H1 (cell line): ENCODE results near the gene RPS6KC1. TPM values are rescaled to one million over a fixed set of nuclear protein-coding genes. Genes with fewer than 3 reads are reported as not detected.
A peak's percentile ranks its signal among the peaks of the same experiment; 100 is the strongest.

Experiments used
- CTCF ChIA-PET: fragments of 300-600 bp; sonication (Branson Sonifier 250); formaldehyde crosslinking; loops from one replicate; lab custom pipeline; 2021; ENCODE audit not compliant: partially characterized antibody; lab: Charles Lee
- POLR2A ChIA-PET: fragments of 300-600 bp; sonication (Branson Sonifier 250); formaldehyde crosslinking; loops from one replicate; lab custom pipeline; 2021; ENCODE audit warnings: inconsistent platforms; ENCODE audit not compliant: partially characterized antibody; lab: Charles Lee
- DNase-seq, 2 experiments: peaks; one replicate each; pipeline versions ENCODE4 v3.0.0 to v3.0.0-alpha.2; 2010 to 2022; ENCODE audit warnings: low spot score in 2 of 2, low read depth in 1 of 2, mixed read lengths in 1 of 2
- FAIRE-seq: peaks from 2 replicates; lab custom pipeline; 2011; peaks lifted over from hg19 to GRCh38; lab: Jason Lieb, UNC
- H2AFZ ChIP-seq: 2 replicates; pipeline ENCODE4 v1.8.1; 2012; ENCODE audit warnings: low read length, inconsistent platforms
- H2AK5ac ChIP-seq: 2 replicates; pipeline ENCODE4 v1.6.1; 2013; ENCODE audit warnings: low read depth, low read length
- H2BK120ac ChIP-seq: replicated peaks from 2 replicates; pipeline ENCODE3; 2013; ENCODE audit warnings: low read depth, low read length, inconsistent platforms
- H2BK12ac ChIP-seq: 2 replicates; pipeline ENCODE4 v1.6.1; 2013; ENCODE audit warnings: low read depth, low read length
- H2BK15ac ChIP-seq: 2 replicates; pipeline ENCODE4 v1.6.1; 2013; ENCODE audit warnings: low read length
- H2BK20ac ChIP-seq: 2 replicates; pipeline ENCODE4 v1.6.1; 2013; ENCODE audit warnings: low read length
- H2BK5ac ChIP-seq: 2 replicates; pipeline ENCODE4 v1.6.1; 2013; ENCODE audit warnings: low read depth, low read length
- H3K14ac ChIP-seq: 2 replicates; pipeline ENCODE4 v1.6.1; 2013; ENCODE audit warnings: inconsistent platforms; ENCODE audit not compliant: insufficient read length
- H3K18ac ChIP-seq: 2 replicates; pipeline ENCODE4 v1.6.1; 2013; ENCODE audit warnings: low read length; ENCODE audit errors: extremely low read depth
- H3K23ac ChIP-seq: 2 replicates; pipeline ENCODE4 v1.6.1; 2013; ENCODE audit warnings: inconsistent platforms; ENCODE audit not compliant: insufficient read length
- H3K23me2 ChIP-seq: 2 replicates; pipeline ENCODE4 v1.6.1; 2013; ENCODE audit warnings: low read depth, low read length
- H3K27ac ChIP-seq: 2 replicates; pipeline ENCODE4 v1.6.1; 2011; ENCODE audit warnings: low read depth, low read length, inconsistent platforms
- H3K27me3 ChIP-seq, 4 experiments: replicated peaks in 1 of 4; 1 replicate in 1 of 4; 2 replicates in 3 of 4; pipeline versions ENCODE4 v1.6.1 to v1.8.1; 2011 to 2013; ENCODE audit warnings: low read length in 3 of 4, mild to moderate bottlenecking in 3 of 4, inconsistent platforms in 2 of 4, mixed read lengths in 2 of 4, moderate library complexity in 1 of 4; ENCODE audit not compliant: control insufficient read depth in 3 of 4, insufficient read depth in 3 of 4; ENCODE audit errors: extremely low read depth in 1 of 4
- H3K36me3 ChIP-seq, 4 experiments: 2 replicates each; pipeline versions ENCODE4 v1.6.1 to v1.8.1; 2011 to 2013; ENCODE audit warnings: mild to moderate bottlenecking in 4 of 4, low read length in 3 of 4, moderate library complexity in 2 of 4, control low read depth in 1 of 4, inconsistent platforms in 1 of 4; ENCODE audit not compliant: insufficient read depth in 4 of 4, control insufficient read depth in 2 of 4
- H3K4ac ChIP-seq: replicated peaks from 2 replicates; pipeline ENCODE3; 2013; ENCODE audit warnings: low read length, low read depth, mixed read lengths, inconsistent platforms; ENCODE audit not compliant: insufficient read length
- H3K4me1 ChIP-seq, 4 experiments: replicated peaks in 1 of 4; 1 replicate in 1 of 4; 2 replicates in 3 of 4; pipeline versions ENCODE4 v1.6.1 to v1.8.1; 2011 to 2013; ENCODE audit warnings: low read length in 3 of 4, inconsistent platforms in 2 of 4, mixed read lengths in 1 of 4; ENCODE audit not compliant: insufficient read depth in 4 of 4, control insufficient read depth in 3 of 4
- H3K4me2 ChIP-seq, 2 experiments: 2 replicates each; pipeline versions ENCODE4 v1.6.1 to v1.8.1; 2011 to 2013; ENCODE audit warnings: low read depth in 2 of 2, low read length in 2 of 2, control low read depth in 1 of 2, inconsistent platforms in 1 of 2, mild to moderate bottlenecking in 1 of 2; ENCODE audit not compliant: insufficient read depth in 1 of 2
- H3K4me3 ChIP-seq, 4 experiments: fragments of 200-600, 300-600 bp in 1 of 4; sonication (generic), shearing (Covaris generic), sonication (Bioruptor Twin) in 1 of 4; 2 replicates each; pipeline versions ENCODE4 v1.5.1 to v1.8.1; 2011 to 2016; ENCODE audit warnings: low read length in 4 of 4, low read depth in 3 of 4, control low read depth in 2 of 4, inconsistent platforms in 2 of 4, mild to moderate bottlenecking in 2 of 4, mixed read lengths in 1 of 4, moderate library complexity in 1 of 4; ENCODE audit not compliant: insufficient read depth in 2 of 4; ENCODE audit errors: extremely low read depth in 1 of 4
- H3K56ac ChIP-seq: replicated peaks from 2 replicates; pipeline ENCODE3; 2013; ENCODE audit warnings: low read depth, mild to moderate bottlenecking, mixed read lengths, low read length, inconsistent platforms; ENCODE audit not compliant: insufficient read length
- H3K79me1 ChIP-seq: 2 replicates; pipeline ENCODE4 v1.6.1; 2013; ENCODE audit warnings: low read depth, low read length, control low read depth
- H3K79me2 ChIP-seq, 2 experiments: 2 replicates each; pipeline versions ENCODE4 v1.6.1 to v1.8.1; 2012 to 2013; ENCODE audit warnings: low read length in 2 of 2, mild to moderate bottlenecking in 2 of 2, inconsistent platforms in 1 of 2; ENCODE audit not compliant: insufficient read depth in 2 of 2, control insufficient read depth in 1 of 2
- H3K9ac ChIP-seq, 4 experiments: replicated peaks in 1 of 4; 1 replicate in 1 of 4; 2 replicates in 3 of 4; pipeline versions ENCODE4 v1.6.1 to v1.8.1; 2011 to 2013; ENCODE audit warnings: low read depth in 3 of 4, low read length in 3 of 4, control low read depth in 2 of 4, mild to moderate bottlenecking in 2 of 4, moderate library complexity in 2 of 4, inconsistent platforms in 1 of 4; ENCODE audit errors: extremely low read depth in 1 of 4
- H3K9me3 ChIP-seq, 2 experiments: 2 replicates each; pipeline versions ENCODE4 v1.6.1 to v1.8.1; 2012 to 2013; ENCODE audit warnings: mild to moderate bottlenecking in 2 of 2, moderate library complexity in 2 of 2, control low read depth in 1 of 2, inconsistent platforms in 1 of 2, low read depth in 1 of 2, low read length in 1 of 2, mixed read lengths in 1 of 2; ENCODE audit not compliant: insufficient read depth in 2 of 2
- H4K20me1 ChIP-seq, 2 experiments: replicated peaks in 1 of 2; 2 replicates each; pipeline versions ENCODE3 to v1.8.1; 2011 to 2013; ENCODE audit warnings: inconsistent platforms in 2 of 2, low read length in 2 of 2, mild to moderate bottlenecking in 1 of 2; ENCODE audit not compliant: insufficient read depth in 2 of 2, control insufficient read depth in 1 of 2
- H4K5ac ChIP-seq: 2 replicates; pipeline ENCODE4 v1.6.1; 2013; ENCODE audit warnings: low read length, low read depth, mixed read lengths, inconsistent platforms; ENCODE audit not compliant: insufficient read length
- H4K8ac ChIP-seq: 2 replicates; pipeline ENCODE4 v1.8.0; 2013; ENCODE audit warnings: mild to moderate bottlenecking, moderate library complexity, low read length, inconsistent platforms; ENCODE audit not compliant: insufficient read depth; ENCODE audit errors: extremely low read depth
- H4K91ac ChIP-seq: replicated peaks from 2 replicates; pipeline ENCODE3; 2013; ENCODE audit warnings: low read length, mixed read lengths, inconsistent platforms; ENCODE audit not compliant: insufficient read length
- BCL11A ChIP-seq, 2 experiments: IDR thresholded peaks; one replicate each; pipeline ENCODE4 v1.6.1; 2011; ENCODE audit warnings: low read depth in 2 of 2, low read length in 2 of 2, mild to moderate bottlenecking in 2 of 2
- FOSL1 ChIP-seq: IDR thresholded peaks from 2 replicates; pipeline ENCODE4 v1.6.1; 2011; ENCODE audit warnings: mild to moderate bottlenecking, low read depth, low read length, moderate library complexity; ENCODE audit not compliant: insufficient read depth
- YY1 ChIP-seq: IDR thresholded peaks from 2 replicates; pipeline ENCODE4 v1.6.1; 2011; ENCODE audit warnings: low read depth, mild to moderate bottlenecking, low read length
- WGBS, 2 experiments: shearing (Covaris generic) in 1 of 2; methylation state at CpG; one replicate each; pipeline versions ENCODE4 v1.1.6 to v1.1.7; 2013 to 2015; ENCODE audit warnings: low lambda C conversion rate in 2 of 2, mixed read lengths in 2 of 2, inconsistent platforms in 1 of 2, low coverage in 1 of 2, missing lambda C conversion rate in 1 of 2; ENCODE audit not compliant: insufficient replicate concordance in 2 of 2, insufficient coverage in 1 of 2, insufficient read length in 1 of 2; ENCODE audit errors: extremely low coverage in 1 of 2, missing lambda C conversion rate in 1 of 2; 5-methylcytosine and 5-hydroxymethylcytosine counted together
- polyA plus RNA-seq, 7 experiments: library from polyadenylated mRNA; depleted of rRNA in 3 of 7; stranded (reverse) in 5 of 7; unstranded in 2 of 7; fragments of >200 nt in 5 of 7; fragments of 200-250 nt in 2 of 7; gene quantifications; 1 replicate in 5 of 7; 2 replicates in 1 of 7; 4 replicates in 1 of 7; pipeline versions ENCODE4 v1.2.1 to v1.2.3, GENCODE V29; 2011 to 2013; ENCODE audit warnings: missing spikeins in 2 of 7, mixed read lengths in 2 of 7
- total RNA-seq: library from RNA; stranded (reverse); fragmentation: NEBNext Ultra II Directional; extraction: Animal tissue kit (Norgen Biotek cat#: 25700); gene quantifications from 2 replicates; pipeline ENCODE4 v1.2.1, GENCODE V29; 2021

The RPS6KC1 gene
- total and polyA plus RNA-seq, 2 of the 8 experiments (the other 6 are each of a cell fraction or from before 2014, with no cell fraction given): 4.9 to 17.6 TPM

- H2BK120ac ChIP-seq: no peak overlapping the region
- H2AK5ac ChIP-seq: no peak overlapping the region
- H2BK20ac ChIP-seq: no peak overlapping the region
- H2BK12ac ChIP-seq: no peak overlapping the region
- no peak overlapping the region for H3K56ac ChIP-seq
- no peaks in the 10 kb centered on the region for H3K27me3 ChIP-seq
- H3K4ac ChIP-seq: no peak overlapping the region
- no peak overlapping the region for H2AFZ ChIP-seq
- TF ChIP-seq FOSL1: no peak
- no peak for TF ChIP-seq BCL11A (IDR thresholded peaks at IDR 0.05; ENCODE audit: low read depth in 2 of 2, low read length in 2 of 2)
- TF ChIP-seq YY1: no peak
- TF ChIP-seq, all 59 proteins: peak for 0
- Histone ChIP-seq H3K36me3 (no peaks in the 10 kb centered on the region), H3K79me2 (peaks cover 0 to 38% of the 10 kb centered on the region in 2 experiments; a peak in 2 of 4 replicates), H3K4me1 (0 out of 7 replicates have a peak, but pooled peaks cover 0 to 2% (median 0%) of the 10 kb centered on the region in 4 experiments), H3K18ac (no peak overlapping the region), H3K4me3 (no peak overlapping the region), H4K5ac (no peak overlapping the region), H2BK5ac (no peak overlapping the region), H3K9me3 (no peaks in the 10 kb centered on the region), H3K23me2 (no peaks in the 10 kb centered on the region), H3K14ac (no peak overlapping the region), H2BK15ac (no peak overlapping the region), H3K23ac (no peak overlapping the region), H3K79me1 (no peaks in the 10 kb centered on the region; the same call in 1 of the 2 replicates), H3K4me2 (no peak overlapping the region), H3K27ac (no peak overlapping the region), H4K8ac (no peak overlapping the region), H4K20me1 (peaks cover 0 to 3% of the 10 kb centered on the region in 2 experiments), H3K9ac (no peak overlapping the region), H4K91ac (no peak overlapping the region)
- ChIA-PET POLR2A (no interaction called here), CTCF (interaction anchor here (0.9 to 1.1 kb wide), 2 partner anchors 15 to 21 kb away, joined by 3 read pairs; no protein-coding TSS in a partner anchor)
- 86% methylated on average over 2 of the region's 2 CpGs; no CpG with 5 or more reads in 1 of the 2 experiments for WGBS, 2 experiments
- FAIRE-seq: peak; percentile 7
- no peak for DNase-seq
These were observed 9.8 kb downstream of the RPS6KC1 start for GRCh38 chr1:213060836-213061235.
